Neural progenitor cell (in vitro differentiated cells): ENCODE data around the gene TNNT3. TPM values are rescaled to one million over a fixed set of nuclear protein-coding genes. Genes with fewer than 3 reads are reported as not detected.

Experiments
- DNase-seq: peaks from one replicate; pipeline ENCODE4 v3.0.0-alpha.2; 2016; ENCODE audit warnings: low spot score
- H2AFZ ChIP-seq: fragments of 200-600 bp; sonication (generic); replicated peaks from 2 replicates; pipeline ENCODE4 v1.6.1; 2016; ENCODE audit warnings: antibody characterized with exemption
- H3F3A ChIP-seq: fragments of 200-600 bp; sonication (generic); 2 replicates; pipeline ENCODE4 v1.6.1; 2016; ENCODE audit warnings: antibody characterized with exemption, low read depth
- H3K27ac ChIP-seq: fragments of 200-600 bp; sonication (generic); 2 replicates; pipeline ENCODE4 v1.5.1; 2016; ENCODE audit warnings: mild to moderate bottlenecking
- H3K27me3 ChIP-seq: fragments of 200-600 bp; sonication (generic); 2 replicates; pipeline ENCODE4 v1.6.1; 2016; ENCODE audit warnings: mild to moderate bottlenecking, moderate library complexity
- H3K36me3 ChIP-seq: fragments of 200-600 bp; sonication (generic); 2 replicates; pipeline ENCODE4 v1.5.1; 2016
- H3K4me1 ChIP-seq: fragments of 200-600 bp; sonication (generic); 2 replicates; pipeline ENCODE4 v1.6.1; 2016; ENCODE audit warnings: mixed run types
- H3K4me2 ChIP-seq: fragments of 200-600 bp; sonication (generic); 2 replicates; pipeline ENCODE4 v1.6.1; 2016
- H3K4me3 ChIP-seq: fragments of 200-600 bp; sonication (generic); 2 replicates; pipeline ENCODE4 v1.5.1; 2016
- H3K79me2 ChIP-seq: fragments of 200-600 bp; sonication (generic); 2 replicates; pipeline ENCODE4 v1.6.1; 2016; ENCODE audit warnings: low read depth
- H3K9ac ChIP-seq: fragments of 200-600 bp; sonication (generic); 2 replicates; pipeline ENCODE4 v1.6.1; 2016
- H3K9me3 ChIP-seq: fragments of 200-600 bp; sonication (generic); 2 replicates; pipeline ENCODE4 v1.5.1; 2016; ENCODE audit warnings: low read depth
- H4K20me1 ChIP-seq: fragments of 200-600 bp; sonication (generic); 2 replicates; pipeline ENCODE4 v1.6.1; 2016; ENCODE audit warnings: low read depth
- H3K27ac Mint-ChIP-seq: 3 replicates; pipeline ENCODE4 v1.8.0; 2021; ENCODE audit warnings: mixed read lengths
- H3K27me3 Mint-ChIP-seq: 2 replicates; pipeline ENCODE4 v1.8.0; 2022; ENCODE audit warnings: low read depth, mild to moderate bottlenecking, inconsistent platforms, moderate library complexity, mixed read lengths; ENCODE audit not compliant: insufficient read depth
- H3K36me3 Mint-ChIP-seq: 3 replicates; pipeline ENCODE4 v1.8.0; 2021; ENCODE audit warnings: mixed read lengths
- H3K4me1 Mint-ChIP-seq: 3 replicates; pipeline ENCODE4 v1.8.0; 2021; ENCODE audit warnings: mixed read lengths
- H3K4me3 Mint-ChIP-seq: 3 replicates; pipeline ENCODE4 v1.8.0; 2021; ENCODE audit warnings: mild to moderate bottlenecking, moderate library complexity, mixed read lengths
- H3K9me3 Mint-ChIP-seq: 3 replicates; pipeline ENCODE4 v1.8.0; 2020; ENCODE audit warnings: mixed read lengths
- EZH2 ChIP-seq: fragments of 200-600 bp; sonication (generic); IDR thresholded peaks from 2 replicates; pipeline ENCODE4 v1.6.1; 2017; ENCODE audit warnings: antibody characterized with exemption, mild to moderate bottlenecking, moderate library complexity
- EZH2phosphoT487 ChIP-seq: fragments of 200-600 bp; sonication (generic); IDR thresholded peaks from 2 replicates; pipeline ENCODE4 v1.6.1; 2017; ENCODE audit warnings: antibody characterized with exemption
- total RNA-seq: library from RNA; depleted of rRNA; stranded (reverse); fragments of >200 nt; gene quantifications from 2 replicates; pipeline ENCODE4 v1.2.3, GENCODE V29; 2015; ENCODE audit warnings: low replicate concordance
- TF ChIP-seq, protein P1 (sequence below): fragments of 200-600 bp; sonication (generic); IDR thresholded peaks from 2 replicates; pipeline ENCODE4 v1.5.1; 2017; ENCODE audit warnings: antibody characterized with exemption, mild to moderate bottlenecking

Gene TNNT3
- total RNA-seq, 1 donor from 2014 or later: 0.92 TPM

DNA sequence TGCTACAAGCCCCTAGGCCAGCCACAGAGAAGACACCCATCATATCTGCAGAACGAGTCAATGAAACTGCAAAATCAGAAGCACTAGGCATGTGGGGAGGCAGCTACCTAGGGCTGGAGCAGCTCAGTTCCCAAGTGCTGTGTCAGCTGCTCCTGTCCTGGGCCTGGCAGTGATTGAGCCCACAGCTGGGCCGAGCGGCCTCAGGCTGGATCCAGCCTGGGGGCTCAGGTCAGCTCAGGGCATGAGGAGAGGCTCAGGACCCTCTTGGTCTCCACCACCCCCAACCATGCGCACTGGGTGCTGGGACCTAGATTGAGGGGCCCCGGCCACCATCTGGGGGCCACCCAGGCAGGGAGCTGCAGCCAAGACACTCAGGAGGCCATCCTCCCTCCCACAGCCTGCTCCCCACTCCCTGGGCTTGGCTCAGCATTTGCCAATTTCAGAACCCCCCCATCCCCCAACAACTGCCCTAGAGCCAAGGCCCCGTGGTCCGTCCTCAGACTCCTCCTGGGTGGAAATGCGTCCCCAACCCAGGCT lies 2.4 kb upstream of the TNNT3 start:
- Mint-ChIP-seq H3K36me3 (no peaks in the 10 kb centered on the region), H3K4me3 (no peak overlapping the region)

DNA sequence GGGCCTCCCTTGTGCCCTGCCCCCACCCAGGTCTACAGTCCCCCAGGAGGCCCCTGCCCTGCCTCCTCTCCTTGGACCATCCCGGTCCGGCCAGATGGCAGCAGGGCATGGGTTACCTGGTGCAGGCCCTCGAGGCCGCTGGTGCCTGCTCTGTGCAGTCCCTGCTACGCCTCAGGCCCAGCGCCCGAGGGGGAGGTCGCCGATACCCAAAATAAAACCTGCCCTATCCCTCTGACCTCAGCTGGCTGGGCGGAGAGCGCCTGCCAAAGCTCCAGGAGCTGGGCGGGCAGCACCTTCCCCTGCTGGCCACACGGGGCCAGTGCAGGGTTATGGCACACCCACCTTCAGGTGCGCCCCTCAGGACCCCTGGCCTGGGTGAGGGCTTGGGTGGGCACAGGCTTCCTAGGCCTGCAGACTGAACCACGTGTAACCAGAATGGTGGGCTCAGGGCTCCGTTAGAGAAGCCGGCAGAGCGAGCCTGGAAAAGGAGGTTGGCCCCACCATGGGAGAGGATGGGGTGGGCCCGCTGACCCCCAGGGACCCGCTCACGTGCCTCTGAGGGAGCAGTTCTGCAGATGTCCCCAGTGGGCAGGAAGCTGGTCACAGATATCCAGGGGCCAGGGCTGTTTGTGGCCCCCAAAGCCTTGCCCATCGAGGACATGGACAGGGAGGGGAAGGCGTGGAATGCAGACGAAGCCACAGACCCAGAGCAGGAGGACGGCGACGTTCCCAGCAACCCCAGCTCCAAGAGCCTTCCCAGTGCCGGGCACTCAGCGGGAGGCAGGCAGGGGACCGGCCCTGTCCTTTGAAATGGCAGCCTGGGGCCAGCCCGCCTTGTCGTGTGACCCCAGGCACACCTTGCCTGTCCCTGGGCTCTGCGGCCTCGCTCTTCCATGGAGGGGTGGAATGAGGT lies 1.7 kb upstream of the TNNT3 start:
- TF ChIP-seq, protein P1, sequence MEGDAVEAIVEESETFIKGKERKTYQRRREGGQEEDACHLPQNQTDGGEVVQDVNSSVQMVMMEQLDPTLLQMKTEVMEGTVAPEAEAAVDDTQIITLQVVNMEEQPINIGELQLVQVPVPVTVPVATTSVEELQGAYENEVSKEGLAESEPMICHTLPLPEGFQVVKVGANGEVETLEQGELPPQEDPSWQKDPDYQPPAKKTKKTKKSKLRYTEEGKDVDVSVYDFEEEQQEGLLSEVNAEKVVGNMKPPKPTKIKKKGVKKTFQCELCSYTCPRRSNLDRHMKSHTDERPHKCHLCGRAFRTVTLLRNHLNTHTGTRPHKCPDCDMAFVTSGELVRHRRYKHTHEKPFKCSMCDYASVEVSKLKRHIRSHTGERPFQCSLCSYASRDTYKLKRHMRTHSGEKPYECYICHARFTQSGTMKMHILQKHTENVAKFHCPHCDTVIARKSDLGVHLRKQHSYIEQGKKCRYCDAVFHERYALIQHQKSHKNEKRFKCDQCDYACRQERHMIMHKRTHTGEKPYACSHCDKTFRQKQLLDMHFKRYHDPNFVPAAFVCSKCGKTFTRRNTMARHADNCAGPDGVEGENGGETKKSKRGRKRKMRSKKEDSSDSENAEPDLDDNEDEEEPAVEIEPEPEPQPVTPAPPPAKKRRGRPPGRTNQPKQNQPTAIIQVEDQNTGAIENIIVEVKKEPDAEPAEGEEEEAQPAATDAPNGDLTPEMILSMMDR: peak; percentile 52
- TF ChIP-seq EZH2 (no peak), EZH2phosphoT487 (no peak)
- no peaks in the 10 kb centered on the region for H4K20me1 ChIP-seq
- no peak overlapping the region for H3K4me2 ChIP-seq
- H3K9ac ChIP-seq: no peak overlapping the region
- no peaks in the 10 kb centered on the region for H3K4me1 ChIP-seq
- H3K9me3 ChIP-seq: no peaks in the 10 kb centered on the region
- H3K79me2 ChIP-seq: no peaks in the 10 kb centered on the region
- peaks cover 15% of the 10 kb centered on the region for H3K27me3 Mint-ChIP-seq
- no peak overlapping the region for H2AFZ ChIP-seq
- DNase-seq: peak; percentile 42
- no peaks in the 10 kb centered on the region for H3K27me3 ChIP-seq
- no peak overlapping the region for H3K27ac Mint-ChIP-seq
- H3K4me1 Mint-ChIP-seq: peaks cover 12% of the 10 kb centered on the region
- no peak overlapping the region for H3K4me3 Mint-ChIP-seq
- no peaks in the 10 kb centered on the region for H3K36me3 Mint-ChIP-seq
- H3K27ac ChIP-seq: no peak overlapping the region
- no peak overlapping the region for H3K4me3 ChIP-seq
- peaks cover 7% of the 10 kb centered on the region for H3K9me3 Mint-ChIP-seq
- H3F3A ChIP-seq: no peaks in the 10 kb centered on the region
- no peaks in the 10 kb centered on the region for H3K36me3 ChIP-seq

More for the DNA sequence above, 2.4 kb upstream of the TNNT3 start:
- Histone ChIP-seq H3K4me3 (no peak overlapping the region), H3K9me3 (no peaks in the 10 kb centered on the region), H2AFZ (no peak overlapping the region), H3K79me2 (no peaks in the 10 kb centered on the region), H3K4me1 (no peaks in the 10 kb centered on the region), H3K36me3 (no peaks in the 10 kb centered on the region), H3F3A (no peaks in the 10 kb centered on the region), H3K27ac (no peak overlapping the region), H3K9ac (no peak overlapping the region), H3K4me2 (no peak overlapping the region), H4K20me1 (no peaks in the 10 kb centered on the region), H3K27me3 (no peaks in the 10 kb centered on the region)
- peaks cover 15% of the 10 kb centered on the region for H3K27me3 Mint-ChIP-seq
- TF ChIP-seq EZH2: no peak
- TF ChIP-seq EZH2phosphoT487: no peak
- TF ChIP-seq, protein P1: no peak
- no peak overlapping the region for H3K27ac Mint-ChIP-seq
- peaks cover 12% of the 10 kb centered on the region for H3K4me1 Mint-ChIP-seq
- DNase-seq: no peak
- H3K9me3 Mint-ChIP-seq: peaks cover 7% of the 10 kb centered on the region

DNA sequence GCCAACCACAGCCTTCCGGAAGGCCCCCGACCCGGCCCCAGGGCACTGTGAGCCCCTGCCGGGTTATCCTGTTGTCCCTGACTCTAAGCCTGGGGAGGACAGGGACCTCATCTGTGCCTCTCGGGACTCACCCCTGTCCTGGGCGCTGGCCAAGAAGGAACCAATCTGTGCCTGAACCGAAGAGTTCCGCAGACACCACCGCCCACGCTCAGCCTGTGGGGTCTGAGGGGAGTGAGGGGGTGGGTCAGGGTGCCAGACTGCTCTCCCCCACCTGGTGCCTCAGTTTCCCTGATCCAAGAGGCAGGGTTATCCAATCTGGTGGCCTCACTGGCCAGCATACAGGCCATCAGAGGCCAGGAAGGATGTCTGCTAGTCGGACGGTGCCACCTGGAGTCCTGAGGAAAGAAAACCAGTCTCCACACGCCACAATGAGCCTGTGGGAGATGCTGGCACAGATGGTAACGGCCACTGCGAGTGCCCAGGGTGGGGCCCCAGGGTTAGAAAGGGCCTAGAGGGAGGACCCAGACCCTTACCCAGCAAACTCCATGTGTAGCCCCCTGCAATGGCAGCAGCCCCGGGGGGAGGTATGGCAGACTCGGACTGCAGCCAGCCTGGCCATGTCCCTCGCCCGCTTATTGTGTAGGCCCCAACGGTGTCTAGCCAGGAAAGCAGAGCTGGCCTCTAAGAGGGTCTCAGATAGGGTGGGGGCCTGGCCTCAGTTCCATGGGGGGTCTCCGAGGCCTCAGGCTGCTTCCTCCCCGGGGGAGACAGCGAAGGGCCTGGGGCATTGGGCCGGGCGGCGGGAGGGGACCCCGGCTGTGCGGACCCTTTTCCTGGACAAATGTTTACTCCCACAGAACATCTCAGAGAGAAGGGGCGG lies 827 bp upstream of the TNNT3 start:
- Histone ChIP-seq H3K9me3 (no peaks in the 10 kb centered on the region), H3F3A (no peaks in the 10 kb centered on the region), H3K4me2 (no peak overlapping the region), H3K4me3 (no peak overlapping the region), H3K4me1 (no peaks in the 10 kb centered on the region), H3K9ac (no peak overlapping the region), H2AFZ (no peak overlapping the region), H3K79me2 (no peaks in the 10 kb centered on the region), H3K27me3 (no peaks in the 10 kb centered on the region), H4K20me1 (no peaks in the 10 kb centered on the region), H3K27ac (no peak overlapping the region), H3K36me3 (no peaks in the 10 kb centered on the region)
- H3K9me3 Mint-ChIP-seq: peaks cover 7% of the 10 kb centered on the region
- TF ChIP-seq, protein P1: no peak
- TF ChIP-seq EZH2phosphoT487 (no peak), EZH2 (no peak)
- peak overlapping the region; percentile 46 for H3K27ac Mint-ChIP-seq
- H3K27me3 Mint-ChIP-seq: peaks cover 13% of the 10 kb centered on the region
- H3K36me3 Mint-ChIP-seq: no peaks in the 10 kb centered on the region
- H3K4me1 Mint-ChIP-seq: peaks cover 12% of the 10 kb centered on the region
- no peak overlapping the region for H3K4me3 Mint-ChIP-seq
- no peak for DNase-seq
